PC-3 (cell line): ENCODE measurements around the gene NDUFB10. TPM values are rescaled to one million over a fixed set of nuclear protein-coding genes. Genes with fewer than 3 reads are reported as not detected.

Source experiments
- ATAC-seq: fragments of 200-7000 bp; cut with Tn5 transposase; 2 replicates; pipeline ENCODE4 v1.9.1; 2020; ENCODE audit warnings: mild to moderate bottlenecking, moderate library complexity
- BruUV-seq: library from RNA; stranded (reverse); fragments of 400-500 nt; replicated peaks from 2 replicates; lab custom pipeline; 2021; lab: Mats Ljungman, UMichigan
- CTCF ChIA-PET: fragments of 300-600 bp; sonication (Branson Sonifier 250); formaldehyde crosslinking; loops from one replicate; lab custom pipeline; 2022; ENCODE audit warnings: antibody characterized with exemption; lab: Charles Lee
- POLR2A ChIA-PET: fragments of 300-600 bp; sonication (Branson Sonifier 250); formaldehyde crosslinking; loops from one replicate; lab custom pipeline; 2022; ENCODE audit warnings: antibody characterized with exemption; ENCODE audit not compliant: unreplicated experiment; lab: Charles Lee
- DNase-seq: peaks from one replicate; pipeline ENCODE4 v3.0.0-alpha.2; 2015
- H2AFZ ChIP-seq: fragments of 300-600 bp; sonication (generic); 2 replicates; pipeline ENCODE4 v1.6.0; 2016; ENCODE audit warnings: antibody characterized with exemption, low read length
- H3F3A ChIP-seq: fragments of 300-600 bp; sonication (generic); one replicate; pipeline ENCODE4 v1.6.0; 2017; ENCODE audit warnings: antibody characterized with exemption, low read length, control low read depth, mild to moderate bottlenecking; ENCODE audit not compliant: unreplicated experiment
- H3K27ac ChIP-seq: fragments of 300-600 bp; sonication (generic); 2 replicates; pipeline ENCODE4 v1.5.1; 2016; ENCODE audit warnings: mild to moderate bottlenecking, low read length
- H3K27me3 ChIP-seq: fragments of 300-600 bp; sonication (generic); 2 replicates; pipeline ENCODE4 v1.6.1; 2016; ENCODE audit warnings: low read length, mixed read lengths
- H3K36me3 ChIP-seq: fragments of 300-600 bp; sonication (generic); 2 replicates; pipeline ENCODE4 v1.6.1; 2016; ENCODE audit warnings: low read depth, mixed run types, low read length, mixed read lengths
- H3K4me1 ChIP-seq: fragments of 300-600 bp; sonication (generic); 2 replicates; pipeline ENCODE4 v1.5.1; 2016; ENCODE audit warnings: low read length; ENCODE audit not compliant: insufficient read depth
- H3K4me2 ChIP-seq: fragments of 300-600 bp; sonication (generic); 2 replicates; pipeline ENCODE4 v1.6.0; 2016; ENCODE audit warnings: low read length
- H3K4me3 ChIP-seq: fragments of 300-600 bp; sonication (generic); 2 replicates; pipeline ENCODE4 v1.5.1; 2016; ENCODE audit warnings: mild to moderate bottlenecking, low read length, mixed read lengths
- H3K79me2 ChIP-seq: fragments of 300-600 bp; sonication (generic); 2 replicates; pipeline ENCODE4 v1.6.1; 2017; ENCODE audit warnings: low read length, mixed read lengths
- H3K9ac ChIP-seq: fragments of 300-600 bp; sonication (generic); 2 replicates; pipeline ENCODE4 v1.6.0; 2016; ENCODE audit warnings: mild to moderate bottlenecking, low read length
- H3K9me2 ChIP-seq: fragments of 300-600 bp; sonication (generic); replicated peaks from 2 replicates; pipeline ENCODE4 v1.6.1; 2016; ENCODE audit warnings: mixed run types, low read length, mixed read lengths
- H3K9me3 ChIP-seq: fragments of 300-600 bp; sonication (generic); 2 replicates; pipeline ENCODE4 v1.6.1; 2016; ENCODE audit warnings: low read length, mixed read lengths
- H4K20me1 ChIP-seq: fragments of 300-600 bp; sonication (generic); 2 replicates; pipeline ENCODE4 v1.6.1; 2016; ENCODE audit warnings: low read length, mixed read lengths
- EZH2 ChIP-seq: fragments of 300-600 bp; sonication (generic); IDR thresholded peaks from one replicate; pipeline ENCODE4 v1.6.1; 2017; ENCODE audit warnings: antibody characterized with exemption, mild to moderate bottlenecking, low read length; ENCODE audit not compliant: unreplicated experiment
- EZH2phosphoT487 ChIP-seq: fragments of 300-600 bp; sonication (generic); IDR thresholded peaks from 2 replicates; pipeline ENCODE4 v1.6.1; 2018; ENCODE audit warnings: mild to moderate bottlenecking, antibody characterized with exemption, low read length, borderline replicate concordance
- intact Hi-C: fragments of 100-400 bp; cut with micrococcal nuclease; formaldehyde crosslinking; loops from 2 replicates; pipeline ENCODE4 v1.9.0; 2023
- total RNA-seq: library from RNA; depleted of rRNA; stranded (reverse); fragments of >200 nt; gene quantifications from 2 replicates; pipeline ENCODE4 v1.2.3, GENCODE V29; 2014
- TF ChIP-seq, protein P1 (sequence below): fragments of 300-600 bp; sonication (generic); conservative IDR thresholded peaks from 2 replicates; pipeline ENCODE4 v1.5.1; 2017; ENCODE audit warnings: antibody characterized with exemption, low read depth, mild to moderate bottlenecking, low read length

The NDUFB10 gene
- total RNA-seq, 1 experiment from 2014 or later: 530 TPM

DNA sequence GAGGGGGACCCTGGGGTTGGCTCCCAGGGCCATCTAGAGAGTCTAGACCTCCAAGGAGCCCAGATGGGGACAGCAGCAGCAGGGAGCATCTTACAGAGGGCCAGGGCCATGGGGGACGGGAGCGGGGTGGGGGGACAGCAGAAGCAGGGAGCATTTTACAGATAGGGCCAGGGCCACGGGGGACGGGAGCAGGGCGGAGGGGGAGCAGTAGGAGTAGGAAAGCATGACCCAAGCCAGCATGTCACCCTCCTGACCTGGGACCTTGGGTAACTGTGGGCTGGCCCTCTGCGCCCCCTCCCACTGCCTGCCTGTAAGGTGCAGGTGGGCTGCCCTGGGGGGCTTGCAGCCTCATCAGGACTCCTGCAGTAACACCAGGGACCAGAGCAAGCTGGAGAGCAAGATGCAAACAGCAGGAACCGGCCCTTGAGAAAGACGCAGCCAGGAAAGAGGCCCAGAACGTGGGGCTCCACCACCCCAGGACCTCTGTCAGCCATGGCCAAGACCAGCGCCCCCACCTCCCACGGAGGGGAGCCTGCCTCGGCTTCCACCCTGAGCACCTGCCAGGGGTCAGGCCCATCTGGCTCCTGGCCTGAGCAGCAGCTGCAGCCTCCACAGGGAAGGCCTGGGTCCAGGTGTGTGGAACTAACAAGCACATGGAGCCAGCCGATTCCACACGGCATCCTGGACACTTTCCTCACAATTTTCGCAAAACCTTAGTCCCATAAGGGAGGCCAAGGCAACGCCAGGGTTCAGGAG lies 47.9 kb downstream of the NDUFB10 start:
- no peak for TF ChIP-seq EZH2
- TF ChIP-seq, protein P1, sequence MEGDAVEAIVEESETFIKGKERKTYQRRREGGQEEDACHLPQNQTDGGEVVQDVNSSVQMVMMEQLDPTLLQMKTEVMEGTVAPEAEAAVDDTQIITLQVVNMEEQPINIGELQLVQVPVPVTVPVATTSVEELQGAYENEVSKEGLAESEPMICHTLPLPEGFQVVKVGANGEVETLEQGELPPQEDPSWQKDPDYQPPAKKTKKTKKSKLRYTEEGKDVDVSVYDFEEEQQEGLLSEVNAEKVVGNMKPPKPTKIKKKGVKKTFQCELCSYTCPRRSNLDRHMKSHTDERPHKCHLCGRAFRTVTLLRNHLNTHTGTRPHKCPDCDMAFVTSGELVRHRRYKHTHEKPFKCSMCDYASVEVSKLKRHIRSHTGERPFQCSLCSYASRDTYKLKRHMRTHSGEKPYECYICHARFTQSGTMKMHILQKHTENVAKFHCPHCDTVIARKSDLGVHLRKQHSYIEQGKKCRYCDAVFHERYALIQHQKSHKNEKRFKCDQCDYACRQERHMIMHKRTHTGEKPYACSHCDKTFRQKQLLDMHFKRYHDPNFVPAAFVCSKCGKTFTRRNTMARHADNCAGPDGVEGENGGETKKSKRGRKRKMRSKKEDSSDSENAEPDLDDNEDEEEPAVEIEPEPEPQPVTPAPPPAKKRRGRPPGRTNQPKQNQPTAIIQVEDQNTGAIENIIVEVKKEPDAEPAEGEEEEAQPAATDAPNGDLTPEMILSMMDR: no peak
- Histone ChIP-seq H4K20me1 (peaks cover 33% of the 10 kb centered on the region), H3K9me2 (no peaks in the 10 kb centered on the region), H3K4me2 (peak overlapping the region; percentile 91), H3K9me3 (no peaks in the 10 kb centered on the region), H3K9ac (peak overlapping the region; percentile 97), H3K27ac (peak overlapping the region; percentile 64), H3K4me1 (peaks cover 25% of the 10 kb centered on the region), H3K79me2 (peaks cover 73% of the 10 kb centered on the region), H3K4me3 (peak overlapping the region; percentile 94), H3K27me3 (no peaks in the 10 kb centered on the region), H3K36me3 (peaks cover 3% of the 10 kb centered on the region; the same call in 1 of the 2 replicates), H3F3A (no peaks in the 10 kb centered on the region), H2AFZ (no peak overlapping the region)
- ATAC-seq: no peak
- DNase-seq: no peak
- intact Hi-C loops: no loop called here
- ChIA-PET CTCF (interaction anchor here (1.3 kb wide), 1 partner anchor 16 kb away, joined by 20 read pairs; no protein-coding TSS in a partner anchor), POLR2A (no interaction called here)
- BruUV-seq: no TSS peak

DNA sequence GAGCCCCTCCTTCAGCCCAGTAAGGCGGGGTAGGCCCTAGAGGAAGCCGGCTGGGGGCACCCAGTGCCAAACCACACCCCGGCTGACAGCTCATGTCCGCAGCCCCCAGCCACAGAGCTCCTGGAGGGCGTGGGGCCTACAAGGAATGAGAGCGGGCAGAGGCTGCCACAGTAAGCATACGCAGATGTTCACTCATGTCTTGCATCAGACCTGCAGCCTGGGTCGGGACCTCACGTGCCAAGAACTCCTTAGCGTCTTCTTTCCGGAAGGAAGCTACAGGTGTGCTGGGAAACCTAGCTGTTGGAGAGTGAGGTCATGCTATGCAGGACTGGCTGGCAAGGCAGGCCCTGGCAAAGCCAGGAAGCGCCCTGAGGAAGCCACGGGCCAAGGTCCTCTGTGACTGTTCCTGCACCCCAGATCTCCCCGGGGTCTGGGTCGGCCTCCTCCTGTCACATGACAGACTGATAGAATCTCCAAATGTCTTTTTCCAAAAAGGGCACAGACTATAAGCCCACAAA lies 48.7 kb downstream of the NDUFB10 start:
- Histone ChIP-seq H3K9ac (peak overlapping the region; percentile 97), H3K4me2 (peak overlapping the region; percentile 91), H2AFZ (no peak overlapping the region), H3K9me2 (no peaks in the 10 kb centered on the region), H3K27me3 (no peaks in the 10 kb centered on the region), H3K36me3 (peaks cover 3% of the 10 kb centered on the region; the same call in 1 of the 2 replicates), H3K4me1 (peaks cover 25% of the 10 kb centered on the region), H3F3A (no peaks in the 10 kb centered on the region), H4K20me1 (peaks cover 33% of the 10 kb centered on the region), H3K27ac (peak overlapping the region; percentile 64), H3K79me2 (peaks cover 71% of the 10 kb centered on the region), H3K4me3 (peak overlapping the region; percentile 94), H3K9me3 (no peaks in the 10 kb centered on the region)
- 0 out of 2 replicates have a peak, but pooled peaks have one; percentile 48 for TF ChIP-seq EZH2phosphoT487
- TF ChIP-seq, protein P1: no peak
- no peak for TF ChIP-seq EZH2
- peak; percentile 82 for DNase-seq
- ATAC-seq: peak; percentile 60
- ChIA-PET POLR2A (interaction anchor here (0.6 kb wide), 2 partner anchors 15 to 24 kb away, joined by 4 to 9 read pairs; partner anchors contain the start of gene GFER), CTCF (interaction anchor here (1.3 kb wide), 1 partner anchor 15 kb away, joined by 20 read pairs; no protein-coding TSS in a partner anchor)
- intact Hi-C loops: no loop called here
- BruUV-seq: TSS peak; percentile 68
